GM19099 (cell line): ENCODE results near the gene KCNE3.

Source experiments
- POLR2A ChIP-seq: IDR thresholded peaks from 3 replicates; pipeline ENCODE4 v1.6.1; 2011; ENCODE audit warnings: low read depth; ENCODE audit not compliant: insufficient read length; ENCODE audit errors: extremely low read depth

KCNE3 gene

DNA sequence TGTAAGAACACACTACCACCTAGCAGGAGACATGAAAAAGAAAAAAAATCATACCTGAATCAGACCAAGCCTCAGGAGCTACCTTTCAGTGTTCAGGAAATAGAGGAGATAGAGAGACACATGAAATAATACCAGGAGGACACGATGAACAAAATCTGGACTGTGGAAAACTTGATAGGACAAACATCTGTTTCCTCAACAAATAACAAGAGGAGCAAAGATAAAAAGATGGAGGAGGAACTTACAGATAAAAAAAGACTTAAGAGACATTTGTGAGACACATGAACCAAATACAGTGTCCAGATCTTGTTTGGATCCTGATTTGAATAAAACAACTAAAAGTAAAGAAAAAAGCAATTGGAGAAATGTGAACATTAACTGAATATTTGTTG is 12.4 kb upstream of the KCNE3 start:
- TF ChIP-seq POLR2A: no peak

DNA sequence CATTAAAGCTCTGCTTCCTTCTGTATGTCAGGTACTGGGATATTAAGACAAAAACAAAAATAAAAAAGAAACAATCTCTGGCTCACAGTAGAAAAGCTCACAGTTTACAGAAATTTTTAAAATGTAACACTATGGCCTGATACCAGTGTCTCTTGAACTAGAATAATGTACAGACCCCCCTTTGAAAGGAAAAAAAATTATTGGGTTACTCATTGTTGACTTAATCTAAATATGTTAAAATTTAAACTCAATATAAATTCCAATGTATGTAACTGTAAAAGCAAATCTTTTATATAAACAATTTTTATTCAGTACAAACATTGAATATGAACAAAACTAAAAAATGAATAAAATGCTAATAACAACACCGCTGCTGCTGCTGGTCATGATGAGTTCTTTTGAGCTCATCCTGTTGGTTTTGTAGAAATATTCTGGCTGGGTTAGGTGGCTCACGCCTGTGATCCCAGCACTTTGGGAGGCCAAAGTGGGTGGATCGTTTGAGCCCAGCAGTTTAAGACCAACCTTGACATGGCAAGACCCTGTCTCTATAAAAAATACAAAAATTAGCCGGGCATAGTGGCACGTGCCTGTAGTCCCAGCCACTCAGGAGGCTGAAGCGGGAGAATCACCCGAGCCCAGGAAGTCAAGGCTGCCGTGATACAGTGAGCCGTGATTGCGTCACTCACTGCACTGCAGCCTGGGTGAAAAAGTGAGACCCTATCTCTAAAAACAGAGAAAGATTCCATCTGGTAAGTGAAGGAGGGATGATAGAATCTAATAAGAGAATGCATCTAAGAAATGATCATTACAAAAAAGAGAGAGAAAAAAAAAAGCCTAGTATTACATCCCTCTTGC is 11.8 kb upstream of the KCNE3 start:
- no peak for TF ChIP-seq POLR2A

DNA sequence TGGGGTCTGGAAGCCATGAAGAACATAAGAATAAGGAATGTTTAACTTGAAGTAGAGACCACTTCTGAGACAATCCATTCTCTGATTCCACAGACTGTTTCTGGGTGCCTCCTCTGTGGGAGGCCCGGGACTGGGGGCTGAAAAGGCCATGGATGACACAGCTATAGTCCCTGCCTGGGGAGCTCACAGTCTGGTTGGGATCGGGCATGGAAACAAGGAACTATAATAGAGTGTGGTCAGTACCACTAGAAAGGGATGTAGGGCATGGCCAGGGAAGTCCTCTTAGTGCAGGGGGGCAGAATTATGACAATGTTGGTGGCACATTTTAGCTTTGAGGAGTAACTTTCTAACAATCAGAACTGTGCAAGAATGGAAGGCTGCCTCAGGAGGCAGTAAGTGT is 9.2 kb upstream of the KCNE3 start:
- no peak for TF ChIP-seq POLR2A

DNA sequence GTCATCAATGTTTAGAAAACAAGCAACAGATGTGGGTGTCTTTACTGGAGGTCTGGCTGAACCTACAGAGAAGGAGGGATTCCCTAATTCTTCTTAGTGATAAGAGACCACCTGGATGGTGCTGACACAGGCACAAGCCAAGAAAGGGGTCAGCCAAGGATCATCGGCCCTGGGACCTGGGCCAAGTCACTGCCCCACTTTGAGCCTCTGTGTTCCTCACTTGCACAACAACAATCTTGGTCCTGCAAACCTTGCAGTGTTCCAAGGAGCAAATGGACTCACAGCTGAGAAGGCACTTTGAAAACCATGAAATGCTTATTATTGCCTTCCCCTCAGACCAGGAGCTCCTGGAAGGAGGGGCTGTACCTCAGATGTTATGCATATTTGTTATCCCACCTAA is 7.0 kb upstream of the KCNE3 start:
- no peak for TF ChIP-seq POLR2A

DNA sequence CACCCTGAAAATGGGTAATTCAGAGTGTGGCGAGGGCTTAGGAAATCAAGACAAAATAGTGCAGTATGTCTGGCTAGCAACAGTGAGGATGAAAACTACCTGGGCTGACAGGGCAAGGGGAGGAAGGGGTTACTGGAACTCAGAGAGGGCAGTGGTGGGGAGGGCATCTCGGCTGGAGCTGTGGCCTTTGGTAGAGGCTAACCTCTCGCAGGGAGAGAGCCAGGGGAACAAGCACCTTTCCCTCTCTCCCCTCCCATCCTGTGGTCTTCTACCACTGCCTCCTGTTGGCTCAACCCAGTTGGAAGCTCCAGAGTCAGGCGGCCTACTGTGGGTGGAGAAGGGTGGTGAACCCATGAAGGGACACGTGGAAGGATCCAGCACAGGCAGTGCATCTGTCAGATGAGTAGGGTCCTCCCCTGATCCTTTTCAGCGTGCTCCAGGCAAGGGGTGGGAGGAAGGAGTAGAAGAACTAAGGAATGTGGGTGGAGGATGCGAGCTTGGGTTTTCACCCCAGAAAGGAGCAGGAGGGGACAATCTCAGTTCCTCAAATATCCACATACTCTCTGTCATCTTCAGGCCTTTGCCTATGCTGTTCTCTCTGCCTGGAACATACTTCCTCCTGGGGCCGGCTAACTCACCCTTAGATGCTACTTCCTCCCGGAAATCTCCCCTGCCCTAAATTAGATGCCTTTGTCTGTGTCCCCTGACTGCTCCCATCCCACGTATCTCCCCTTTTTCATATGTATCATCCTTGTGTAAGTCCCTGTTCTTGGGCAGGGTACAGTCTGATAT is 6.2 kb upstream of the KCNE3 start:
- no peak for TF ChIP-seq POLR2A

DNA sequence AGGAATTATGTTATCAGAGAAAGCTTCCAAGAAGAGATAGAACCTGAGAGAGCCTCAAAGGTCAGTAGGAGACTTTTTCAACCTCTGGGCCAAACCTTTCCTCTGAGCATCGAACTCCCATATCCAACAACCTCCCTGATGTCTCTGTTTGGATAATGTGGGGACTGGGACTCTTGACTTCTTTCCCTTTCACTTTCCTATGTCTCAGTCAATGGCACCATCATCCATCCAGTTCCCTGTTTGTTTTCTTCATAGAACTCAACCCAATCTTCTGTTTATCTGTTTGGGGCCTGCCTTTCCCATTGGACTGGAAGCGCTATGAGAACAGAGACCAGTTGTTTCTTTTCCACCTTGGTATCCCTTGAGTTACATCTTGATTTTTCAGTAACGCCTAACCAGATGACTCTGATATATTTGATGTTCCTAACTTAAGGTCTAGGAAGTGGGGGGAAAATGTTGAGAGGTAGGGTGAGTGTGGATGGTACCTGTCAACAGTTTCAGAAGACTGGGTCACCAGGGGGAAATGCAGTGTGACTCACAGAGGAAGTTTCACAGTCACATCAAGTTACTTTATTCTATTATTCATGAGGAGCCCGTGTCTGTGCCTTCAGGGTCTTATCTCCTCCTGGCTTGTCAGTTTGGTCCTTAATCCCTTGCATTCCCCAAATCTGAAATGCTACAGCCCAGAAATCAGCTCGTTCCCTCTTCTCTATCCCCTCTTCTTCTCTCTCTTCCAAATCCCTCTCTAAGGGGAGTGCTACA is 4.5 kb upstream of the KCNE3 start:
- TF ChIP-seq POLR2A: no peak

DNA sequence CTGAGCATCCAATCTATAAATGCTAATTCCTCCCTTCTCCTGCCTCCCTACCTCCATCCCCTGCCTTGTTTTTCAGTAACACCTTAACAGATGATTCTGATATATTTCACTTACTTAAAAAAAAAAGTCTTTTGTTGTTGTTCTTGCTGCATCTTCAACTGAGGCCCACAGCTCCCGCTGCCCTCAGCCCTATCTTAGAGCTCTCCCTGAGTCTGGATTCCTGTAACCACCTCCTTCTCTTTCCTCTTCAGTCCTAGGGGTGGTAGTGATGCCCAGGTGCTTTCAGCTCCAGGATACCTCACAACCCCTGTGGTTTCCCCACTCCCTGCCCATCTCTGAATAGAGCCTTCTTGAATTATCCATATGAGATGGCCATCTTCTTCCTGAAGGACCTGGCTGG is 3.7 kb upstream of the KCNE3 start:
- TF ChIP-seq POLR2A: no peak

DNA sequence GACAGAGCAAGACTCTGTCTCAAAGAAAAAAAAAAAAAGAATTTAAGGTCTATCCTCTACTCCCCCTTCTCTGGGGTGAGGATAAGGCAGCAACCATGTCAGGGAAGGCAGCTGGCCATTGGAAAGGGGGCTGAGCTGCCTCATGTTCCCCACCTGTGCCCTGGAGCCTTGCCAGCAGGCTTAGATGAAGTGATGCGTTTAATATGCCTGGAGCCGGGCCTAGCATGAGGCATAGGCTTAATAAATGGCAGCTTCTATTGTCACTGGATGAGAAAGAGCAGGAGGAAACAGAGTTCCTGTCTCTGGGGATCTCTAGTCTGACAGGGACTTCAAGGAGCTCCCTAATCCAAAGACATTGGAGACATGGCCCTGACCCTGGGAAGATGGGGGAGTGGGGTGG is 3.2 kb upstream of the KCNE3 start:
- TF ChIP-seq POLR2A: no peak

DNA sequence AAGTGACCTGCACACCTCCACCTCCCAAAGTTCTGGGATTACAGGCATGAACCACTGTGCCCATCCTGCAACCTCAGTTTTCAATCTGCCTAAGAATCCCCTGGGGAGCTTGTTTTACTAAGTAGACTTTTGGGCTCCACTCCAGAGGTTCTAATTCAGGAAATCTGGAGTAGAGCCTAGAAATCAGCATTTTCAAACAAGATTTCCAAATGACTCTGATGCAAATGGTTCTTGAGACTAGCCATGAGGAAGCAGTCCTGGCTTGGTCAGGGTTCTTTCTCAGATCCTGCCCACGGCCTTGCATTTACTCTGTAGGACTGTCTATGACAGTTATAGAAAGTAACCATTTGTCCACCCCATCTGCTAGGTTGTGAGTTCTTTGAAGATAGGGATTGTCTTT is 1.6 kb upstream of the KCNE3 start:
- TF ChIP-seq POLR2A: no peak

DNA sequence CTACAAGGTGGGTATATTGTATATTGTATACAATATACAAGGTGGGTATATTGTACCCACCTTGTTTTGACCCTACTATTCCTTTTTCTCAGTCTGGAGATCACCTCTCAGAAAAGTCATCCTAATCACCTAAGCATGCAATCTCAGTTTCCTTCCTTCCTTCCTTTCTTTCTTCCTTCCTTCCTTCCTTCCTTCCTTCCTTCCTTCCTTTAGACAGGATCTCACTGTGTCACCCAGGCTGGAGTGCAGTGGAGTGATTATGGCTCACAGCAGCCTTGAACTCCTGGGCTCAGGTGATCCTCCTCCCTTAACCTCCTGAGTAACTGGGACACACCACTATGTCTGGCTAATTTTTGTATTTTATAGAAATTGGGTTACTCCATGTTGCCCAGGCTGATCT is 1.2 kb upstream of the KCNE3 start:
- TF ChIP-seq POLR2A: no peak

DNA sequence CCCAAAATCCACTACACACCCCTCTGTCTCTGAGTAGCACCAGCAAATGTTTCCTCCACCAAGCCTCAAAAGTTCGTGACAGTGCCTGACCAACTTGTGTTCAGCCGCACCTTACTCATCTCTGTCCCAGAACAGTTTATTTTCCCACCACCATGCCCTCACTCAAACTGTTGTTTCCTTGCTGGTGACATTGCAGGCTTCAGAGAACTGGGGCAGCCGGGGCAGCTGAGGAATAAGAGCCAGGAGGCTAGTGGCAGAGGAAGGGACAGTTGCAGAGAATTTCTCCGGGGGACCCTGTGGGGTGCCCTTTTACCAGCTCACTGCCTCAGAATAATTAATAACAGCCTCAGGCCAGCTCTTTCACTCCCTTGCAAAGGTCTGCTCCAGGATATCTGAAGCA is 709 bp upstream of the KCNE3 start:
- no peak for TF ChIP-seq POLR2A

DNA sequence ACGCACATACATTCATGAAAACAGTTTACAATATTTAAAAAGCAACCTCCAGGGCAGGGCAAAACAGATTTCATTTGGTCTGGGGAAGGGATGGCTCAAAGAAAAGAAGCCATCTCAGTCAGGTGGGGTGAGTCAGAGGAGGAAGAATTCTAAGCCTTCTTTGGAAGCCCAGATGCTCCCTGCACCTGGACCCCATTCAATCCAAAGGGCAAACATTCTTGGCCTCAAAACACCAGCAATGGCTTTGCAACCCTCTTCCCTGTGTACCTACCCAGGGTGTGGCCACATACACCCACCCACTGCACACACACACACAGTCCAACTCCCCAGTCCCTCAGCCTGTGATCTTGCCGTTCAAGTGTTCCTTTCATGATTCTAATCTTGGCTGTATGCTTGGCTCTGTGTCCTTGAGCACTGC is 2.0 kb downstream of the KCNE3 start:
- TF ChIP-seq POLR2A: no peak

DNA sequence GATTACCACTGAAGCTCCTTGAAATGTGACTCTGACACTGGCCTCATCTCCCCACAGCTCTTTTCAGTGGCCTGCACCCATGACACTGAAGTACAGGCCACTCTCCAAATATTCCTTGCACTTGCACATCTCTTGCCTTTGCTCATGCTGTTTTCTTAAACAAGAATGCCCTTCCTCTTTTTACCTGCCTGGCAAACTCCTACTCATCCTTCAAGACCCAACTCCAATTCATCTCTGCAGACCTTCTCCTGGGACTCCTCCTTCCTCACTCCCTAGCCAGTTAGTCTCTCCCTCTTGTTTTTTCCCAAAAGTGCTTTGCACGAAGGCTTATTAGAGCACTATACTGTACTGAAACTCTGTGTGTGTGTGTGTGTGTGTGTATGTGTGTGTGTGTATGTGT is 2.6 kb downstream of the KCNE3 start:
- TF ChIP-seq POLR2A: no peak

DNA sequence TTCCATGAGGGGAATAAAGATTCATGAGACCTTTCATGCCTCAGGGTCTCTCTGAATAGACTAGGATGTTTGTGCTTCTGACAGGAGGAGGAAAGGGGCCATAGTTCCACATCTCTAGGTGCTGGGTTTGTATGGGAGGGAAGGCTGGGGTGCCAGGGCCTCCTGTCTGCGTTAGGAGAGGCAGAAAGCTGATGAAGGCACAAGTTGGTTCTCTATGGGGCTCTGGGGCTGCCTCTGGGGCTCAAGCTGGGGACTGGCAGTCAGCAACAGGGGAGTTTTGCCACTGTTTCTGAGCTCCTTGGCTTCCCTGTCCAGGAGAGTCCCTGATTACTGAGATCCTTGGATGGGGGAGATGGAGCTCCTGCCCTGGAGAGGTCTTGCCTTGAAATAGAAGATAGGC is 4.1 kb downstream of the KCNE3 start:
- TF ChIP-seq POLR2A: no peak

DNA sequence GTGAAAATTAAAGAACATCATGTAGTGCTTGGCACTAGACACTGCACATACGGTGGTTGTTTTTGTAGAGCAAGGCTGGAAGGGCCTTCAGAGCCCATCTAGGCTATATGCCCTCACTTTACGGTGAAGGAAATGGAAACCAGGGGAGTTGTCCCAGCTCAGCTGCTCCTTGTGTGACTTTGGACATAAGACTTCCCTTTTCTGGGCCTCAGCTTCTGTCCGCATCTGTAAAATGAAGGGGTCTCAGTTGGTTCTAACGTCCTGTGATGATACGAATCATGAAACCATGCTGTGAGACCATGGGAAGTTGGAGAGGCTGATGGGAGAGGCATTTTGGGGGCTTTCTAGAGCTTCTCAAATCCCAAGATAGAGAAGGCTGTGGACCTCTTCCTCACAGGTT is 4.7 kb downstream of the KCNE3 start:
- TF ChIP-seq POLR2A: no peak
